Spinal cord (tissue), 10 donors: ENCODE data around the gene MRPS22. TPM values are rescaled to one million over a fixed set of nuclear protein-coding genes. Genes with fewer than 3 reads are reported as not detected.

ENCODE experiments used
- DNase-seq, 6 donors: peaks; one replicate each; pipeline versions ENCODE4 v3.0.0 to v3.0.0-alpha.2; 2013 to 2015; ENCODE audit warnings: low spot score in 6 of 6, low read depth in 4 of 6
- H3K27ac ChIP-seq: one replicate; pipeline ENCODE4 v1.5.1; 2013; ENCODE audit warnings: low read depth, low read length, control low read depth
- H3K27me3 ChIP-seq: one replicate; pipeline ENCODE4 v1.6.1; 2013; ENCODE audit warnings: low read length; ENCODE audit not compliant: control insufficient read depth, insufficient read depth
- H3K36me3 ChIP-seq: one replicate; pipeline ENCODE4 v1.6.1; 2013; ENCODE audit warnings: low read length; ENCODE audit not compliant: control insufficient read depth, insufficient read depth
- H3K4me1 ChIP-seq: one replicate; pipeline ENCODE4 v1.6.1; 2013; ENCODE audit warnings: low read length; ENCODE audit not compliant: control insufficient read depth, insufficient read depth
- H3K4me3 ChIP-seq: one replicate; pipeline ENCODE4 v1.5.1; 2013; ENCODE audit warnings: low read depth, low read length, control low read depth
- H3K9me3 ChIP-seq: one replicate; pipeline ENCODE4 v1.6.1; 2013; ENCODE audit warnings: low read length; ENCODE audit not compliant: control insufficient read depth, insufficient read depth
- WGBS: methylation state at CpG from one replicate; pipeline ENCODE4 v1.1.5; 2013; ENCODE audit warnings: missing lambda C conversion rate; ENCODE audit not compliant: insufficient coverage; 5-methylcytosine and 5-hydroxymethylcytosine counted together
- polyA plus RNA-seq, 2 donors: library from polyadenylated mRNA; unstranded; fragments of 120-200 nt; gene quantifications; one replicate each; pipeline ENCODE4 v1.2.1, GENCODE V29; 2013; ENCODE audit not compliant: insufficient read length in 2 of 2
- total RNA-seq, 2 donors: library from RNA; depleted of rRNA in 1 of 2; stranded (reverse); fragments of 120-200 nt in 1 of 2; fragments of >200 nt in 1 of 2; gene quantifications; one replicate each; pipeline versions ENCODE4 v1.2.3 to v1.2.4, GENCODE V29; 2013 to 2014
- donor health status: healthy.

The MRPS22 gene
- total and polyA plus RNA-seq, 4 donors: 44.8 to 59.8 (median 55.9) TPM

- no CpG with 5 or more reads among the region's 3 CpGs for WGBS
- Histone ChIP-seq H3K27ac (no peak overlapping the region), H3K4me1 (no peaks in the 10 kb centered on the region), H3K27me3 (no peaks in the 10 kb centered on the region), H3K4me3 (no peak overlapping the region), H3K9me3 (no peaks in the 10 kb centered on the region), H3K36me3 (peaks cover 31% of the 10 kb centered on the region)
- peak in 4 of 6 donors; percentile 35 to 85 (median 59) for DNase-seq
These were observed 10.2 kb downstream of the MRPS22 start for GRCh38 chr3:139353920-139354556.

- WGBS: 100% methylated on average over 4 of the region's 4 CpGs
- no peak overlapping the region for H3K4me3 ChIP-seq
- H3K4me1 ChIP-seq: no peaks in the 10 kb centered on the region
- no peaks in the 10 kb centered on the region for H3K27me3 ChIP-seq
- DNase-seq: no peak
- peaks cover 31% of the 10 kb centered on the region for H3K36me3 ChIP-seq
- H3K27ac ChIP-seq: no peak overlapping the region
- no peaks in the 10 kb centered on the region for H3K9me3 ChIP-seq
These were observed 10.8 kb downstream of the MRPS22 start for GRCh38 chr3:139354661-139355060.

- no peak overlapping the region for H3K4me3 ChIP-seq
- H3K36me3 ChIP-seq: peaks cover 33% of the 10 kb centered on the region
- no peaks in the 10 kb centered on the region for H3K27me3 ChIP-seq
- no peak for DNase-seq
- H3K9me3 ChIP-seq: no peaks in the 10 kb centered on the region
- 60% methylated on average over 3 of the region's 4 CpGs for WGBS
- no peaks in the 10 kb centered on the region for H3K4me1 ChIP-seq
- H3K27ac ChIP-seq: no peak overlapping the region
These were observed 11.7 kb downstream of the MRPS22 start for GRCh38 chr3:139355476-139355875.

DNA sequence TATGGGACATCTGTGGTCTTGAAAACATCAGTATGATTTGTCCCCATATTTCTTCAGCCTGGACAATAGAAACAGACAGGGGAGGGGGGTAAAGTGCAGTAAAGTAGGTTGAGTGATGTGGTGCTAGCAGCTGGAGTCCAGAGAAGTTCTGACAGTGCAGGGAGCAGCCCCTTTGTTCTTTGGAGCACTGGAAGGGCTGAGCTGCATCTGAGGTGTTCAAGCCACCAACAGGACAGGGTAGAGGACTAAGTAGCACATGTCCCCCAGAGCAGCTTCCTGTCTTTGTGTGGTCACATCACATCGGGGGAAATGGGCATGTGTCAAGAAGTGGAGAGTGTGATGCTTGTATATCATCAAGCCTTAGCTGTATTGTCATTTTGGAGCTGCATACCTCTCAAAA, 12.1 kb downstream of the MRPS22 start:
- no peaks in the 10 kb centered on the region for H3K27me3 ChIP-seq
- H3K4me3 ChIP-seq: no peak overlapping the region
- H3K9me3 ChIP-seq: no peaks in the 10 kb centered on the region
- DNase-seq: no peak
- no peaks in the 10 kb centered on the region for H3K4me1 ChIP-seq
- 60% methylated on average over 1 of the region's 1 CpG for WGBS
- H3K36me3 ChIP-seq: peaks cover 31% of the 10 kb centered on the region
- no peak overlapping the region for H3K27ac ChIP-seq

GRCh38 chr3:139357899-139358298, 14.1 kb downstream of the MRPS22 start:
- no peak overlapping the region for H3K4me3 ChIP-seq
- no peaks in the 10 kb centered on the region for H3K9me3 ChIP-seq
- DNase-seq: no peak
- H3K36me3 ChIP-seq: peaks cover 33% of the 10 kb centered on the region
- no peaks in the 10 kb centered on the region for H3K27me3 ChIP-seq
- no peaks in the 10 kb centered on the region for H3K4me1 ChIP-seq
- no peak overlapping the region for H3K27ac ChIP-seq
- WGBS: no CpG with 5 or more reads among the region's 4 CpGs

- Histone ChIP-seq H3K36me3 (peaks cover 33% of the 10 kb centered on the region), H3K27ac (no peak overlapping the region), H3K27me3 (no peaks in the 10 kb centered on the region), H3K9me3 (no peaks in the 10 kb centered on the region), H3K4me1 (no peaks in the 10 kb centered on the region), H3K4me3 (no peak overlapping the region)
- WGBS: no CpG with 5 or more reads among the region's 3 CpGs
- peak in 2 of 6 donors; percentile 26 to 54 for DNase-seq
These were observed 15.2 kb downstream of the MRPS22 start for GRCh38 chr3:139358841-139359562.

- H3K27me3 ChIP-seq: no peaks in the 10 kb centered on the region
- no peak overlapping the region for H3K4me3 ChIP-seq
- no peaks in the 10 kb centered on the region for H3K4me1 ChIP-seq
- no CpG with 5 or more reads among the region's 2 CpGs for WGBS
- DNase-seq: no peak
- peaks cover 30% of the 10 kb centered on the region for H3K36me3 ChIP-seq
- no peaks in the 10 kb centered on the region for H3K9me3 ChIP-seq
- no peak overlapping the region for H3K27ac ChIP-seq
These were observed 17.5 kb downstream of the MRPS22 start for GRCh38 chr3:139361276-139361675.

- DNase-seq: no peak
- Histone ChIP-seq H3K4me3 (no peak overlapping the region), H3K9me3 (no peaks in the 10 kb centered on the region), H3K36me3 (peaks cover 25% of the 10 kb centered on the region), H3K27ac (no peak overlapping the region), H3K4me1 (no peaks in the 10 kb centered on the region), H3K27me3 (no peaks in the 10 kb centered on the region)
- no CpG with 5 or more reads among the region's 1 CpG for WGBS
These were observed 20.7 kb downstream of the MRPS22 start for GRCh38 chr3:139364549-139364948.

GRCh38 chr3:139374099-139374498, 30.3 kb downstream of the MRPS22 start:
- H3K4me1 ChIP-seq: no peaks in the 10 kb centered on the region
- H3K4me3 ChIP-seq: no peak overlapping the region
- H3K27me3 ChIP-seq: no peaks in the 10 kb centered on the region
- no CpG with 5 or more reads among the region's 2 CpGs for WGBS
- DNase-seq: no peak
- no peak overlapping the region for H3K27ac ChIP-seq
- H3K9me3 ChIP-seq: no peaks in the 10 kb centered on the region
- H3K36me3 ChIP-seq: peaks cover 10% of the 10 kb centered on the region

DNA sequence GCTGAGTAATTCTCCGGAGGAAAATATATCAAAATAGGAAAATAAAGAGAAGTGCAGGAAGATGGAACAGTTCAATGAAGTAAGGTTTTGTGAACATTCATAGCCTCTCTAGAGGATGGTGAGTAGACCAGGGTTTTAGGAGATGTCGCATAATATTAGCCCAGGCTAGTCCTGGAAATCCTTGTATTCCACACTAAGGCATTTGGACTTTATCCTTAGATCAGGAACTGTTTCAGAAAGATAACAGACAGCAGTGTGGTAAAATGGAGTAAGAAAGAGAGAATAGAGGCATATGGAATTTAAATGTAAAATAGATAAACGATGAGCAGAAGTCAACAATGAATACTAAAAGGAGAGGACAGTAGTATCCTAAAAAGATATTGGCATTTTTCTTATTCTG, 33.6 kb downstream of the MRPS22 start:
- H3K36me3 ChIP-seq: peaks cover 12% of the 10 kb centered on the region
- H3K27me3 ChIP-seq: no peaks in the 10 kb centered on the region
- no peak overlapping the region for H3K4me3 ChIP-seq
- DNase-seq: no peak
- 100% methylated on average over 1 of the region's 3 CpGs for WGBS
- no peak overlapping the region for H3K27ac ChIP-seq
- no peaks in the 10 kb centered on the region for H3K4me1 ChIP-seq
- no peaks in the 10 kb centered on the region for H3K9me3 ChIP-seq
